ENCODE data around the gene EMILIN1. TPM values are rescaled to one million over a fixed set of nuclear protein-coding genes. Genes with fewer than 3 reads are reported as not detected.

The EMILIN1 gene
- total and polyA plus RNA-seq, 2 of the 8 experiments (the other 6 are each of a cell fraction or from before 2014, with no cell fraction given) = 1.9 to 3.0 TPM

GRCh38 chr2:27131429-27131828 lies 53.0 kb downstream of the EMILIN1 start:
- no peak overlapping the region for H2AFZ ChIP-seq (ENCODE audit: low read length)
- H3K4ac ChIP-seq (replicated peaks; ENCODE audit: insufficient read length, low read depth, low read length) = no peak overlapping the region
- no peak for TF ChIP-seq TCF12 (IDR thresholded peaks at IDR 0.05; ENCODE audit: low read depth, low read length)
- TF ChIP-seq CTBP2 (IDR thresholded peaks at IDR 0.05; ENCODE audit: borderline replicate concordance, insufficient read depth, insufficient read length, low read length) = no peak
- no peak overlapping the region for H3K27ac ChIP-seq (ENCODE audit: low read depth, low read length)
- ChIA-PET POLR2A (ENCODE audit: partially characterized antibody) (interaction anchor here (0.8 to 1.8 kb wide), 3 partner anchors 8 to 67 kb away, joined by 3 to 9 read pairs (median 3); partner anchors contain the start of gene ABHD1), CTCF (ENCODE audit: partially characterized antibody) (interaction anchor here (0.6 to 4.1 kb wide), 10 partner anchors 12 to 161 kb away, joined by 3 to 26 read pairs (median 4); partner anchors contain the start of gene TCF23)
- no peak overlapping the region for H3K18ac ChIP-seq (ENCODE audit: extremely low read depth, low read length)
- no peak overlapping the region for H3K9ac ChIP-seq (replicated peaks in 1 of 4; ENCODE audit: extremely low read depth in 1 of 4, low read depth in 3 of 4, low read length in 3 of 4)
- no peak overlapping the region; the same call in 1 of the 2 replicates for H4K8ac ChIP-seq (ENCODE audit: extremely low read depth, insufficient read depth, low read length)
- peaks cover 4% of the 10 kb centered on the region for H3K79me1 ChIP-seq (ENCODE audit: low read depth, low read length)
- H3K79me2 ChIP-seq (ENCODE audit: control insufficient read depth in 1 of 2, insufficient read depth in 2 of 2, low read length in 2 of 2) = peaks cover 0 to 15% of the 10 kb centered on the region in 2 experiments; a peak in 2 of 4 replicates
- no peak overlapping the region for H2BK5ac ChIP-seq (ENCODE audit: low read depth, low read length)
- H3K4me3 ChIP-seq (ENCODE audit: extremely low read depth in 1 of 4, insufficient read depth in 2 of 4, low read depth in 3 of 4, low read length in 4 of 4) = no peak overlapping the region
- peaks cover 0 to 4% (median 3%) of the 10 kb centered on the region in 4 experiments; a peak in 5 of 7 replicates for H3K4me1 ChIP-seq (replicated peaks in 1 of 4; ENCODE audit: control insufficient read depth in 3 of 4, insufficient read depth in 4 of 4, low read length in 3 of 4)
- H3K27me3 ChIP-seq (replicated peaks in 1 of 4; ENCODE audit: control insufficient read depth in 3 of 4, extremely low read depth in 1 of 4, insufficient read depth in 3 of 4, low read length in 3 of 4) = no peaks in the 10 kb centered on the region; a peak in 2 of 7 replicates
- no peak overlapping the region for H2BK15ac ChIP-seq (ENCODE audit: low read length)
- peaks cover 2 to 26% (median 16%) of the 10 kb centered on the region in 4 experiments; a peak in 6 of 8 replicates for H3K36me3 ChIP-seq (ENCODE audit: control insufficient read depth in 2 of 4, insufficient read depth in 4 of 4, low read length in 3 of 4)
- no peak overlapping the region for H3K56ac ChIP-seq (replicated peaks; ENCODE audit: insufficient read length, low read depth, low read length)
- no peak overlapping the region for H2BK12ac ChIP-seq (ENCODE audit: low read depth, low read length)
- H2AK5ac ChIP-seq (ENCODE audit: low read depth, low read length) = no peak overlapping the region
- H3K23me2 ChIP-seq (ENCODE audit: low read depth, low read length) = peaks cover 2% of the 10 kb centered on the region; the same call in 1 of the 2 replicates
- H4K91ac ChIP-seq (replicated peaks; ENCODE audit: insufficient read length, low read length) = no peak overlapping the region
- 83% methylated on average over 11 of the region's 11 CpGs; no CpG with 5 or more reads in 1 of the 2 experiments for WGBS, 2 experiments (ENCODE audit: extremely low coverage in 1 of 2, insufficient coverage in 1 of 2, insufficient read length in 1 of 2, insufficient replicate concordance in 2 of 2, low coverage in 1 of 2, low lambda C conversion rate in 2 of 2, missing lambda C conversion rate in 1 of 2)
- H4K20me1 ChIP-seq (replicated peaks in 1 of 2; ENCODE audit: control insufficient read depth in 1 of 2, insufficient read depth in 2 of 2, low read length in 2 of 2) = peaks cover 8 to 14% of the 10 kb centered on the region in 2 experiments
- H3K9me3 ChIP-seq (ENCODE audit: insufficient read depth in 2 of 2, low read depth in 1 of 2, low read length in 1 of 2) = no peaks in the 10 kb centered on the region
- no peak overlapping the region for H3K14ac ChIP-seq (ENCODE audit: insufficient read length)
- no peak overlapping the region for H4K5ac ChIP-seq (ENCODE audit: insufficient read length, low read depth, low read length)
- no peak overlapping the region for H2BK120ac ChIP-seq (replicated peaks; ENCODE audit: low read depth, low read length)
- FAIRE-seq = no peak
- DNase-seq (ENCODE audit: low read depth in 1 of 2, low spot score in 2 of 2) = no peak
- H3K23ac ChIP-seq (ENCODE audit: insufficient read length) = no peak overlapping the region
- no peak overlapping the region for H3K4me2 ChIP-seq (ENCODE audit: insufficient read depth in 1 of 2, low read depth in 2 of 2, low read length in 2 of 2)
- no peak overlapping the region for H2BK20ac ChIP-seq (ENCODE audit: low read length)

All from H1 (cell line).